GM18498 (cell line): ENCODE results near the gene EXOC6B.
"Not testable (repeated sequence)": the region's sequence is repeated elsewhere in the genome, so short reads cannot be mapped to it uniquely, and the experiment has no call there.

Experiments used
- ATAC-seq: cut with Tn5 transposase; IDR thresholded peaks from one replicate; pipeline ENCODE4 v1.9.1; 2021; ENCODE audit warnings: mild to moderate bottlenecking, moderate library complexity; ENCODE audit not compliant: unreplicated experiment

EXOC6B gene

GRCh38 chr2:72555943-72556342 is 269.9 kb downstream of the EXOC6B start:
- ATAC-seq, result no peak

GRCh38 chr2:72555363-72555762 is 270.5 kb downstream of the EXOC6B start:
- ATAC-seq, result not testable (repeated sequence)

DNA sequence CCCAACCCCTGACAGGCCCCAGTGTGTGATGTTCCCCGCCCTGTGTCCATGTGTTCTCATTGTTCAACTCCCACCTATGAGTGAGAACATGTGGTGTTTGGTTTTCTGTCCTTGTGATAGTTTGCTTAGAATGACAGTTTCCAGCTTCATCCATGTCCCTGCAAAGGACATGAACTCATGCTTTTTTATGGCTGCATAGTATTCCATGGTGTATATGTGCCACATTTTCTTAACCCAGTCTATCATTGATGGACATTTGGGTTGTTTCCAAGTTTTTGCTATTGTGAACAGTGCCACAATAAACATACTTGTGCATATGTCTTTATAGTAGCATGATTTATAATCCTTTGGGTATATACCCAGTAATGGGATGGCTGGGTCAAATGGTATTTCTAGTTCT is 270.9 kb downstream of the EXOC6B start:
- not testable (repeated sequence) for ATAC-seq

- ATAC-seq, result no peak
Measured at GRCh38 chr2:72554381-72554780, 271.5 kb downstream of the EXOC6B start.

DNA sequence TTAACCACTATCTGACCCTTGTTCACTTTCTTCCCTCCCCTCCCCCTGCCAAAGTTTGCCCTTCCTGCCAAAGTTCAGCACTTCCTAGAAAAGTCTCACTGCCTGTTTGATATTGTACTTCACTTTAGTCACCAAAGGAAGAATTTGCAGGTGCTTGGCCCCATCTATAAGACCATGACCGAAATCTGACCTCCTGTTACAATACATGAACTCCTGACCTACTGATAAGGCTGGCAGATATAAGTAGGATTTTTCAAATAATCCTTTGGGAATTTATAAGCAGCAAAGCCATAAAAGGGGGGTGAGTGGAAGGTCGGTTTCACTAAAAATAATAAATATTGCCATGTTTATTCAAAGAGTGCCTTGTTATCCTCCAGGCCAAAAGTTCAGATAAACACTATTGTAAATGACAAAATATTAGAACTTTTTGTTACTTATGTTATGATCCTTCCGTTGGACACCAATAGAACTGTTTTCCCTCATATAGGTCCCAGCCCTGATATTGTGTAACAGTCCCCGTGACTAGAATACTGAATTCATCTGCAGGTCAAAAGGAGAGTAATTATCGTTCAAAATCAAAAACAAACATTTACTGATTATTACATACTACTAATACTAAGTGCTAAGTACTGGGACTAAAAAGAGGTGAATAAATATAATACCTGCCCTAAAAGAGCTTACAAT is 277.6 kb downstream of the EXOC6B start:
- ATAC-seq, result no peak

GRCh38 chr2:72545790-72546189 is 280.0 kb downstream of the EXOC6B start:
- no peak for ATAC-seq

DNA sequence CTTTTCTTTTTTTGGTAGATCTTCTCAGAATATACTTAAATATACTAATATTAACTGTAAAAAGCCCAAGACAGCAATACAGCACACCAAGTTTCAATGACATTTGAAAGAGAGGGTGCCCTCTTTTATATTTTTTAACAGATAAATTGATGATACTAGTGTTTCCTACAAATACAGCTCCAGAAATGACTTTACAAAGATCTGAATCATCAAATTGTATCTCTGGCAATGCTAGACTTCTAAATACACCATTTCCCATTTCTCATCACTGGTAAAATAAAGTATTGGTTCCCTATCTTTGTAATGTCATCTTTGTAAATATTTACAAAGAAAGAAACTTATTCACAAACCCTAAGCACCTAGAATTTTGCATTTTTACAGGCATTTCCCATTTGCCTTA is 281.3 kb downstream of the EXOC6B start:
- no peak for ATAC-seq

DNA sequence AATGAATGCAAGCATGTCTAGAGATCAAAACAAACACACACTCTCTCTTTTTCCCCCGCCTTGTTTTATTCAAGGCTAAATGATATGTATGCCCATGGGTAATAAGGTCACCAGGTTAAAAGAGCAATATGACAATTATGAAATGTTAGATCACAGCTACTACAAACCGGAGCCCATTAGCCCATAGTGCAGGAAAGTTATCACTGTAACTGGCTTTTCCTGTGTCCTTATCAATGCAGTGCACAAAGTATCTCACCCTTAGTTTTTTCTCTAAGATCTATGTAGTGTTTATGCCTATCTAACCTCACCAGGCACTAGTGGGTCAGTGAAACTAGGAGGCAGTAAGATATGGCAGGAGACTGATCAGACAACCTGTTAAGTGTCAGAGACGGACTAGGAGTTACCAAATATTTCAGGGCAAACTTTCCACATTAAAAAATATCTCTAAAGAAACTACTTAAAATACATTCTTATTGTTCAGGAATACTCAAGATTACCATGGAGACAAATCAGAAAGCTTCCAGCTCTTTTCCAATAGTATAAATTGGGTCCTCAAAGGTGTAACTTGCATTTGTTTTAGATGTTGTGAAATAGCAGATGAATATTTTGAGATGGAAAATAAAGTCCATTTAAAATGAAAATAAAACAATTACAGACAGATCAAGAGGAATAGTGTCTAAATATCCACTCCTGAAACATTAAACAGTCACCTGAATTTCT is 282.2 kb downstream of the EXOC6B start:
- no peak for ATAC-seq

GRCh38 chr2:72539071-72539552 is 286.7 kb downstream of the EXOC6B start:
- no peak for ATAC-seq

- no peak for ATAC-seq
Measured at GRCh38 chr2:72538486-72538885, 287.3 kb downstream of the EXOC6B start.

DNA sequence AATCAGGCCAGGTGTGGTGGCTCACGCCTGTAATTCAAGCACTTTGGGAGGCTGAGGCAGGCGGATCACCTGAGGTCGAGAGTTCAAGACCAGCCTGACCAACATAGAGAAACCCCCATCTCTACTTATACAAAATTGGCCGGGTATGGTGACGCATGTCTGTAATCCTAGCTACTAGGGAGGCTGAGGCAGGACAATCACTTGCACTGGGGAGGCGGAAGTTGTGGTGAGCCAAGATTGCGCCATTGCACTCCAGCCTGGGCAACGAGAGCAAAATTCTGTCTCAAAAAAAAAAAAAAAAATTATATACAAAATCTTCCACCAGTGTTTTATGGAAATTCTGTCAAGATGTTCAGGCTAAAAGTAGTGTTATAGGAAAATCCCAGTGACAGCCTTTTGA is 290.2 kb downstream of the EXOC6B start:
- ATAC-seq, result not testable (repeated sequence)

DNA sequence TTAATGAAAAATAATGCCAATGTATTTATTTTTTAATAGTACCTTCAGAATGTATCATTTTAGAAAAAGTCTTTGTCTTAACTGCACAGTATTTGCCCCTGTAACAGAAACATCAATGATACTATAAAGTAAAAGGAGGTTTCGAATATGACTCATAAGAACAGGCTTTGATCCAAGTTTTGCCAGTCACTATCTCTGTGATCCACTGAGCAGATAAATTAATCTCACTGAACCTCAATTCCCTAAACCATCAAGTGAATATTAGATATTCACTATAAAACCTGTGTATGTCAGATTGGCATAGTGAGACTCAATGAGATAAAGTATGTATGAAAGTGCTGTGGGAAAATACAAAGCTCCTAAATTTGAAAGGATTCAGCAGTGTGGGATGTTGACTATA is 292.1 kb downstream of the EXOC6B start:
- no peak for ATAC-seq

DNA sequence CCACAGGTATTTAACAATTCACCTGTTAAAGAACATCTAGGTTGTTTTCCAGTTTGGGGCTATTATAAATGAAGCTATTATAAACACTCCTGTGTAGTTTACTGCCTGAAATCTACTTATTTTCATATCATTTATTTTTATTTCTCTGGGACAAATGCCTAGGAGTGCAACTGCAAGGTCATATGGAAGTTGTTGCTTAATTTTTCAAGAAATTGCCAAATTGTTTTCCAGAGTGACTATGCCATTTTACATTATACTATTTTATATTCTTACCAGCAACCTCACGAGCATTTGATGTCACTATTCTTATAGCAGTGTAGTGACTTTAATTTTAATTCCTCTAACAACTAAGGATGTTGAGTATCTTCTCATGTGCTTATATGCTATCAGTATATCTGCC is 298.4 kb downstream of the EXOC6B start:
- no peak for ATAC-seq

DNA sequence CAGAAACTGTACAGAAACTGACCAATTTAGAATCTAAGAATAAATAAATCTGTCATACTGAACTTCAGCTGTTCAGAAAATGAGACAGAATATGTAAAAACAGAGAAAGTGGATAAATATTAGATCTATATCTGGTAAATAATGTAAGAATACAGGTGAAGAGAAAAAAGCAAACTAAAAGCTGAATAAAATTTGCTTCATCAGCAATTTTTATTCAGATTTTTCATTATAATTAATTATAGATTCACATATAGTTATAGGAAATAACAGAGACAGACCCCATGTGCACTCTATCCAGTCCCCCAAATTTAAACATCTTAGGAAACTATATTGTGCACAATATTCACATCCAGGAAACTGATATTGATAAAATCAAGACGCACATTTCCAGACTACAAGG is 299.2 kb downstream of the EXOC6B start:
- no peak for ATAC-seq

DNA sequence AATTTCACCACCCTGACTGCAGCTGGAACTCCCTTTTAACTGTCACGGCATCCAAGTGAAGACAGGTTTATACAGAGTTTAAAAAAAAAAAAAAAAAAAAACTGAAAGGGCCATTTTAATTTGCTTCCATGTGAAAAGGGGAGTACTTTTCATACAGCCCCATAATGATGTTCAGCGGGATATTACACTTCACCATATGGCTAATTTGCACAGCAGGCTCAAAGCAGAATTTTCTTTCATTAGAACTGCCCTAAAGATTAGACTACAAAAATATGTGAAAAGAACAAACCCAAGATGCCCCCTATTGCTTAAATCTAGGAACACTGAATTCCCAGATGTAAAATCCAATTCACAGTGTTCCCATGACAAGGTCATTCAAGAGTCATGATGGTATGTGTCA is 301.8 kb downstream of the EXOC6B start:
- ATAC-seq, result no peak

DNA sequence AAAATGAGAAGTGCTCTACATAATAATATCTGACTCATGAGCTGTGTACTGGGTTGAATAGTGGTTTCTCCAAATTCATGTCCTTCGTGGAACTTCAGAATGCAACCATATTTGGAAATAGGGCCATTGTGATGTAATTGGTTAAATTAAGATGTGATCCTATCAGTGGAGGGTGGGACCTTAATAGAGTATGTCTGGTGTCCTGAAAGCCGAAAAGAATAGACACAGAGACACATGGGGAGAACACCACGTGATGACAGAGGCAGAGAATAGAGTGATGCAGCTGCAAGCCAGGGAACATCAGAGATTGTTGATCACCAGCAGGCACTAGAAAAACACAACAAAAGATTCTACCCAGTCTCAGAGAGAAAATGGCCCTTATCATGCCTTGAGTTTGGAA is 310.1 kb downstream of the EXOC6B start:
- no peak for ATAC-seq

- no peak for ATAC-seq
Measured at GRCh38 chr2:72513011-72513410, 312.8 kb downstream of the EXOC6B start.

DNA sequence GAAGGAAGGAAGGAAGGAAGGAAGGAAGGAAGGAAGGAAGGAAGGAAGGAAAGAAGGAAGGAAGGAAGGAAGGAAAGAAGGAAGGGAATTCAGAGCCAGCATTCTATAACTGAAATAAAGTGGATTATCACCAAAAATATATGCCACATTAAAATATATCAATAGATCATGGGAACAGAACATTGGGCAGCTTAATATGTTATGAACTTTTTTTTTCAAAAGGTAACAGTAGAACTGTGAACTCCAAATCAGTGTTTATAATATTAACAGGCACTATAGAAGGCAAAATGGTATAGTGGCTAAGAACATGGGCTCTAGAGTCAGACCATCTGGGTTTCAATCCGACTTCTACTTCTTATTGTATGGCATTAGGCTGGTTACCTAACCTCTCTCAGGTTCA is 313.5 kb downstream of the EXOC6B start:
- ATAC-seq, result no peak

GRCh38 chr2:72511906-72512305 is 313.9 kb downstream of the EXOC6B start:
- ATAC-seq, result no peak

GRCh38 chr2:72497763-72498162 is 328.1 kb downstream of the EXOC6B start:
- ATAC-seq, result no peak

DNA sequence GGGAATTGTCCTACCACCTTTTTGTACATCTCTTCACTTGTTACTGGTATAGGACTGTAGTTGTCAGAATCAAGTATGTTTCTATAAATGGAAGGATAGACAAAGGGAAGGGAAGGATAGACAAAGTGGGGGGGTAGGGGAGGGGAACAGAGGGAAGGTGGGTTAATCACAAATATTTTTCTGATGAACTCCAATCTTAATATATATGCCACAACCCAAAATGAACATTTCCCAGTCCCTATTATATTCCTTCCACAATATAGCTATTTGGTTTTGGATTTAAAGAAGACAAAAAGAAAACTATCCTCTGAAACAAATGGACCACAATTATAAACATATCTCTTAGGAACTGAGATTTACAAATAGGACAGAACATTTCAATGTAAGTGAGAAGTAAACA is 329.4 kb downstream of the EXOC6B start:
- ATAC-seq, result no peak

DNA sequence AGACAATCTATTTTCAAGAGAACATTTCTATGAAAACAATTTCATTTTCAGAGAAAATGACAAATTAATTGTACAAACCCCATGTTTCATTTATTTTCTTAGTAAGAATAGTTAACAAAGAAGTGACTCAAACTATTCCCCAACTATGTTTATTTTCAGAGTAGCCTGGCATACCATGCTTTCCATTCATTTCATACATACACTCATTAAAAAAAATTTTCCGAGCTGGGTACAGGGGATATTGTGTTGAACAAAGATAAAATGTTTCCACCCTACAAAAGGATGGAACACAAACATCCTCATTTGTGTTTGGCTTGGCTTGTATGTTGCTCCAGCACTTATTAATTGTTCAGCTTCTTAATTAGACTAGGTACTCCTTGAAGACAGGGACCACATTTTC is 331.4 kb downstream of the EXOC6B start:
- ATAC-seq, result no peak
